Skeletal muscle cell (primary cell): ENCODE results near the gene BTBD18.
"Not testable (repeated sequence)": the region's sequence is repeated elsewhere in the genome, so short reads cannot be mapped to it uniquely, and the experiment has no call there.

Source experiments
- DNase-seq: peaks from one replicate; pipeline ENCODE4 v3.0.0-alpha.2; 2010; ENCODE audit warnings: low read depth
- H3K4me3 ChIP-seq: 2 replicates; pipeline ENCODE4 v1.5.1; 2011; ENCODE audit warnings: low read depth, mild to moderate bottlenecking, control low read depth, low read length, moderate library complexity

The BTBD18 gene

GRCh38 chr11:57742087-57742452 lies 9.5 kb downstream of the BTBD18 start:
- no peak for DNase-seq
- peak overlapping the region; percentile 98 for H3K4me3 ChIP-seq

GRCh38 chr11:57741132-57742086 lies 10.2 kb downstream of the BTBD18 start, which contains the start of gene SELENOH:
Gene SELENOH (plus strand): TSS chr11:57741491. CDS start chr11:57741596, 105 bp downstream.
- peak within 1 kb of the TSS; percentile 98 for H3K4me3 ChIP-seq
- peak; percentile 95 for DNase-seq

- no peak overlapping the region for H3K4me3 ChIP-seq
- no peak for DNase-seq
These were observed 15.9 kb downstream of the BTBD18 start for GRCh38 chr11:57735619-57736298.

- no peak overlapping the region for H3K4me3 ChIP-seq
- no peak for DNase-seq
These were observed 19.0 kb downstream of the BTBD18 start for GRCh38 chr11:57732661-57733060.

GRCh38 chr11:57729479-57729878 lies 22.1 kb downstream of the BTBD18 start:
- H3K4me3 ChIP-seq, result no peak overlapping the region
- DNase-seq, result no peak

- no peak overlapping the region for H3K4me3 ChIP-seq
- no peak for DNase-seq
These were observed 22.8 kb downstream of the BTBD18 start for GRCh38 chr11:57728829-57729228.

- DNase-seq, result no peak
- no peak overlapping the region for H3K4me3 ChIP-seq
These were observed 24.4 kb downstream of the BTBD18 start for GRCh38 chr11:57727185-57727584.

GRCh38 chr11:57716726-57717125 lies 34.9 kb downstream of the BTBD18 start:
- not testable (repeated sequence) for DNase-seq

GRCh38 chr11:57713835-57714234 lies 37.8 kb downstream of the BTBD18 start:
- DNase-seq, result no peak
- H3K4me3 ChIP-seq, result peak overlapping the region; percentile 100

More at GRCh38 chr11:57716726-57717125, 34.9 kb downstream of the BTBD18 start:
- not testable (repeated sequence) for H3K4me3 ChIP-seq

- DNase-seq, result peak; percentile 98
- H3K4me3 ChIP-seq, result peak within 1 kb of the TSS; percentile 100
These were observed 39.1 kb downstream of the BTBD18 start, which contains the start of gene TMX2 for GRCh38 chr11:57712256-57713150. Gene TMX2 (plus strand): TSS chr11:57712593. CDS start chr11:57712619, 26 bp downstream.

GRCh38 chr11:57711414-57712255 lies 40.0 kb downstream of the BTBD18 start, which contains the start of gene MED19:
Gene MED19 (minus strand): TSS chr11:57712215. CDS start chr11:57712179, 36 bp downstream.
- peak within 1 kb of the TSS; percentile 100 for H3K4me3 ChIP-seq
- DNase-seq, result peak; percentile 25

- no peak overlapping the region for H3K4me3 ChIP-seq
- DNase-seq, result no peak
These were observed 41.7 kb downstream of the BTBD18 start for GRCh38 chr11:57709802-57710367.

- H3K4me3 ChIP-seq, DNase-seq: not testable (repeated sequence)
These were observed 46.2 kb downstream of the BTBD18 start for GRCh38 chr11:57705432-57705831.

- H3K4me3 ChIP-seq, result no peak overlapping the region
- DNase-seq, result no peak
These were observed 46.7 kb downstream of the BTBD18 start for GRCh38 chr11:57704932-57705331.

- DNase-seq, result no peak
- H3K4me3 ChIP-seq, result no peak overlapping the region
These were observed 48.3 kb downstream of the BTBD18 start for GRCh38 chr11:57703341-57703740.

- no peak overlapping the region for H3K4me3 ChIP-seq
- DNase-seq, result no peak
These were observed 51.2 kb downstream of the BTBD18 start for GRCh38 chr11:57700425-57700824.

- no peak overlapping the region for H3K4me3 ChIP-seq
- DNase-seq, result no peak
These were observed 51.8 kb downstream of the BTBD18 start for GRCh38 chr11:57699813-57700212.

- no peak overlapping the region for H3K4me3 ChIP-seq
- no peak for DNase-seq
These were observed 52.7 kb downstream of the BTBD18 start for GRCh38 chr11:57698843-57699365.
